Neural crest cell (in vitro differentiated cells): Measurements from ENCODE around the gene PIK3C2A. TPM values are rescaled to one million over a fixed set of nuclear protein-coding genes. Genes with fewer than 3 reads are reported as not detected.

Experiments
- DNase-seq: peaks from one replicate; pipeline ENCODE4 v3.0.0; 2021; ENCODE audit warnings: low read depth, mixed read lengths, low spot score
- H3K27ac Mint-ChIP-seq: one replicate; pipeline ENCODE4 v1.8.0; 2021; ENCODE audit warnings: mild to moderate bottlenecking, mixed read lengths; ENCODE audit not compliant: unreplicated experiment
- H3K27me3 Mint-ChIP-seq: 2 replicates; pipeline ENCODE4 v1.8.0; 2021; ENCODE audit warnings: low read depth, mild to moderate bottlenecking, mixed read lengths
- H3K36me3 Mint-ChIP-seq: 2 replicates; pipeline ENCODE4 v1.8.0; 2021; ENCODE audit warnings: low read depth, mild to moderate bottlenecking, mixed read lengths
- H3K4me1 Mint-ChIP-seq: 2 replicates; pipeline ENCODE4 v1.8.0; 2021; ENCODE audit warnings: mixed read lengths
- H3K4me3 Mint-ChIP-seq: one replicate; pipeline ENCODE4 v1.8.0; 2021; ENCODE audit warnings: mild to moderate bottlenecking, mixed read lengths
- H3K9me3 Mint-ChIP-seq: 2 replicates; pipeline ENCODE4 v1.8.0; 2021; ENCODE audit warnings: mixed read lengths
- CTCF ChIP-seq: fragments of 200-600 bp; sonication (generic); conservative IDR thresholded peaks from 2 replicates; pipeline ENCODE4 v1.5.0; 2021; ENCODE audit warnings: antibody characterized with exemption, mild to moderate bottlenecking
- total RNA-seq: library from RNA; stranded (reverse); gene quantifications from 2 replicates; pipeline ENCODE4 v1.2.1, GENCODE V29; 2021

PIK3C2A gene
- total RNA-seq, 1 donor from 2014 or later = 76.8 TPM

- TF ChIP-seq CTCF = no peak
- H3K27me3 Mint-ChIP-seq = no peaks in the 10 kb centered on the region
- H3K9me3 Mint-ChIP-seq = peaks cover 6% of the 10 kb centered on the region
- H3K4me1 Mint-ChIP-seq = no peaks in the 10 kb centered on the region
- H3K4me3 Mint-ChIP-seq = no peak overlapping the region
- H3K27ac Mint-ChIP-seq = no peak overlapping the region
- DNase-seq = no peak
- peaks cover 5% of the 10 kb centered on the region for H3K36me3 Mint-ChIP-seq
Measured at GRCh38 chr11:17219016-17219415, 11.2 kb upstream of the PIK3C2A start.

GRCh38 chr11:17218403-17218802 lies 10.6 kb upstream of the PIK3C2A start:
- no peak for TF ChIP-seq CTCF
- Mint-ChIP-seq H3K4me3 (no peak overlapping the region), H3K27me3 (no peaks in the 10 kb centered on the region), H3K27ac (no peak overlapping the region), H3K36me3 (peaks cover 11% of the 10 kb centered on the region), H3K4me1 (no peaks in the 10 kb centered on the region), H3K9me3 (peaks cover 9% of the 10 kb centered on the region)
- DNase-seq = no peak

GRCh38 chr11:17217401-17217800 lies 9.6 kb upstream of the PIK3C2A start:
- no peak for DNase-seq
- Mint-ChIP-seq H3K36me3 (peaks cover 14% of the 10 kb centered on the region), H3K9me3 (peaks cover 9% of the 10 kb centered on the region), H3K4me1 (no peaks in the 10 kb centered on the region), H3K27ac (no peak overlapping the region), H3K27me3 (no peaks in the 10 kb centered on the region), H3K4me3 (no peak overlapping the region)
- no peak for TF ChIP-seq CTCF

GRCh38 chr11:17214338-17214737 lies 6.6 kb upstream of the PIK3C2A start:
- TF ChIP-seq CTCF = no peak
- Mint-ChIP-seq H3K4me3 (no peak overlapping the region), H3K27ac (no peak overlapping the region), H3K9me3 (peaks cover 9% of the 10 kb centered on the region), H3K4me1 (peaks cover 8% of the 10 kb centered on the region), H3K36me3 (peaks cover 14% of the 10 kb centered on the region), H3K27me3 (no peaks in the 10 kb centered on the region)
- no peak for DNase-seq

- DNase-seq = no peak
- no peak for TF ChIP-seq CTCF
- Mint-ChIP-seq H3K4me3 (no peak overlapping the region), H3K4me1 (peaks cover 30% of the 10 kb centered on the region), H3K36me3 (peaks cover 14% of the 10 kb centered on the region), H3K27me3 (no peaks in the 10 kb centered on the region), H3K9me3 (peaks cover 9% of the 10 kb centered on the region), H3K27ac (no peak overlapping the region)
Measured at GRCh38 chr11:17211286-17211685, 3.5 kb upstream of the PIK3C2A start.

GRCh38 chr11:17209939-17210245 lies 2.1 kb upstream of the PIK3C2A start:
- peaks cover 36% of the 10 kb centered on the region for H3K4me1 Mint-ChIP-seq
- H3K27ac Mint-ChIP-seq = peak overlapping the region; percentile 13
- H3K27me3 Mint-ChIP-seq = no peaks in the 10 kb centered on the region
- peaks cover 5% of the 10 kb centered on the region for H3K9me3 Mint-ChIP-seq
- no peak for DNase-seq
- no peak for TF ChIP-seq CTCF
- peaks cover 10% of the 10 kb centered on the region for H3K36me3 Mint-ChIP-seq
- H3K4me3 Mint-ChIP-seq = peak overlapping the region; percentile 98
